ENCODE data around the gene ATRN. TPM values are rescaled to one million over a fixed set of nuclear protein-coding genes. Genes with fewer than 3 reads are reported as not detected.

ATRN gene
- total RNA-seq, 2 experiments from 2014 or later, result 7.3 to 7.7 TPM

- peaks cover 49% of the 10 kb centered on the region for H3K27me3 Mint-ChIP-seq
- H3K9me3 Mint-ChIP-seq, result no peaks in the 10 kb centered on the region
- H3K36me3 Mint-ChIP-seq, result no peaks in the 10 kb centered on the region
- no peak within 1 kb of the TSS for H3K27ac Mint-ChIP-seq
- no peak within 1 kb of the TSS for H3K4me3 Mint-ChIP-seq
- no peak for DNase-seq
- no peaks in the 10 kb centered on the region for H3K4me1 Mint-ChIP-seq
These were observed 211.3 kb downstream of the ATRN start, which contains the start of gene ADAM33 for GRCh38 chr20:3681931-3682781. Gene ADAM33, minus strand, starts transcription at chr20:3682010. Its CDS starts 6 bp downstream, at chr20:3682004.

GRCh38 chr20:3685341-3685740 is 214.5 kb downstream of the ATRN start:
- Mint-ChIP-seq H3K4me3 (no peak overlapping the region), H3K9me3 (no peaks in the 10 kb centered on the region), H3K27ac (no peak overlapping the region), H3K4me1 (no peaks in the 10 kb centered on the region), H3K27me3 (peaks cover 32% of the 10 kb centered on the region), H3K36me3 (no peaks in the 10 kb centered on the region)
- no peak for DNase-seq

GRCh38 chr20:3686421-3686820 is 215.6 kb downstream of the ATRN start:
- H3K4me1 Mint-ChIP-seq, result no peaks in the 10 kb centered on the region
- no peaks in the 10 kb centered on the region for H3K36me3 Mint-ChIP-seq
- H3K27ac Mint-ChIP-seq, result no peak overlapping the region
- no peak for DNase-seq
- no peaks in the 10 kb centered on the region for H3K9me3 Mint-ChIP-seq
- H3K27me3 Mint-ChIP-seq, result peaks cover 23% of the 10 kb centered on the region
- no peak overlapping the region for H3K4me3 Mint-ChIP-seq

- no peaks in the 10 kb centered on the region for H3K36me3 Mint-ChIP-seq
- peaks cover 18% of the 10 kb centered on the region for H3K27me3 Mint-ChIP-seq
- H3K27ac Mint-ChIP-seq, result no peak overlapping the region
- H3K9me3 Mint-ChIP-seq, result no peaks in the 10 kb centered on the region
- no peak for DNase-seq
- H3K4me3 Mint-ChIP-seq, result no peak overlapping the region
- H3K4me1 Mint-ChIP-seq, result no peaks in the 10 kb centered on the region
These were observed 216.1 kb downstream of the ATRN start for GRCh38 chr20:3686867-3687321.

GRCh38 chr20:3687655-3688054 is 216.8 kb downstream of the ATRN start:
- Mint-ChIP-seq H3K4me1 (no peaks in the 10 kb centered on the region), H3K36me3 (no peaks in the 10 kb centered on the region), H3K27me3 (peaks cover 14% of the 10 kb centered on the region), H3K4me3 (no peak overlapping the region), H3K27ac (no peak overlapping the region), H3K9me3 (no peaks in the 10 kb centered on the region)
- no peak for DNase-seq

GRCh38 chr20:3689978-3690377 is 219.2 kb downstream of the ATRN start:
- H3K4me1 Mint-ChIP-seq, result no peaks in the 10 kb centered on the region
- no peak overlapping the region for H3K4me3 Mint-ChIP-seq
- no peaks in the 10 kb centered on the region for H3K9me3 Mint-ChIP-seq
- H3K36me3 Mint-ChIP-seq, result no peaks in the 10 kb centered on the region
- no peak for DNase-seq
- H3K27me3 Mint-ChIP-seq, result peaks cover 5% of the 10 kb centered on the region
- H3K27ac Mint-ChIP-seq, result no peak overlapping the region

- DNase-seq, result no peak
- Mint-ChIP-seq H3K9me3 (no peaks in the 10 kb centered on the region), H3K4me3 (no peak overlapping the region), H3K27ac (no peak overlapping the region), H3K4me1 (no peaks in the 10 kb centered on the region), H3K36me3 (no peaks in the 10 kb centered on the region), H3K27me3 (peaks cover 5% of the 10 kb centered on the region)
These were observed 219.6 kb downstream of the ATRN start for GRCh38 chr20:3690413-3690812.

- Mint-ChIP-seq H3K9me3 (no peaks in the 10 kb centered on the region), H3K36me3 (no peaks in the 10 kb centered on the region), H3K4me3 (no peak overlapping the region), H3K27ac (no peak overlapping the region), H3K27me3 (peaks cover 3% of the 10 kb centered on the region), H3K4me1 (no peaks in the 10 kb centered on the region)
- DNase-seq, result no peak
These were observed 220.5 kb downstream of the ATRN start for GRCh38 chr20:3691306-3691705.

- H3K4me1 Mint-ChIP-seq, result no peaks in the 10 kb centered on the region
- H3K4me3 Mint-ChIP-seq, result no peak overlapping the region
- H3K9me3 Mint-ChIP-seq, result no peaks in the 10 kb centered on the region
- no peak overlapping the region for H3K27ac Mint-ChIP-seq
- no peak for DNase-seq
- no peaks in the 10 kb centered on the region for H3K27me3 Mint-ChIP-seq
- no peaks in the 10 kb centered on the region for H3K36me3 Mint-ChIP-seq
These were observed 221.1 kb downstream of the ATRN start for GRCh38 chr20:3691897-3692296.

- Mint-ChIP-seq H3K9me3 (no peaks in the 10 kb centered on the region), H3K27ac (no peak overlapping the region)
These were observed 222.0 kb downstream of the ATRN start for GRCh38 chr20:3692706-3693294.

GRCh38 chr20:3693376-3693775 is 222.6 kb downstream of the ATRN start:
- no peaks in the 10 kb centered on the region for H3K36me3 Mint-ChIP-seq
- H3K4me3 Mint-ChIP-seq, result no peak overlapping the region
- no peaks in the 10 kb centered on the region for H3K9me3 Mint-ChIP-seq
- no peaks in the 10 kb centered on the region for H3K4me1 Mint-ChIP-seq
- H3K27ac Mint-ChIP-seq, result no peak overlapping the region
- DNase-seq, result no peak
- no peaks in the 10 kb centered on the region for H3K27me3 Mint-ChIP-seq

More at GRCh38 chr20:3692706-3693294, 222.0 kb downstream of the ATRN start:
- Mint-ChIP-seq H3K27me3 (no peaks in the 10 kb centered on the region), H3K4me3 (no peak overlapping the region), H3K36me3 (no peaks in the 10 kb centered on the region), H3K4me1 (no peaks in the 10 kb centered on the region)
- no peak for DNase-seq

- Mint-ChIP-seq H3K9me3 (no peaks in the 10 kb centered on the region), H3K36me3 (no peaks in the 10 kb centered on the region)
These were observed 224.0 kb downstream of the ATRN start for GRCh38 chr20:3694864-3695263.

GRCh38 chr20:3696200-3696599 is 225.4 kb downstream of the ATRN start:
- Mint-ChIP-seq H3K4me3 (no peak overlapping the region), H3K36me3 (no peaks in the 10 kb centered on the region), H3K27ac (no peak overlapping the region), H3K27me3 (no peaks in the 10 kb centered on the region), H3K9me3 (no peaks in the 10 kb centered on the region), H3K4me1 (no peaks in the 10 kb centered on the region)
- DNase-seq, result no peak

More at GRCh38 chr20:3694864-3695263, 224.0 kb downstream of the ATRN start:
- H3K4me3 Mint-ChIP-seq, result no peak overlapping the region
- H3K4me1 Mint-ChIP-seq, result no peaks in the 10 kb centered on the region
- H3K27ac Mint-ChIP-seq, result no peak overlapping the region
- no peak for DNase-seq
- H3K27me3 Mint-ChIP-seq, result no peaks in the 10 kb centered on the region

- no peak overlapping the region for H3K4me3 Mint-ChIP-seq
- H3K27ac Mint-ChIP-seq, result no peak overlapping the region
- H3K4me1 Mint-ChIP-seq, result no peaks in the 10 kb centered on the region
- no peak for DNase-seq
- H3K36me3 Mint-ChIP-seq, result no peaks in the 10 kb centered on the region
- H3K27me3 Mint-ChIP-seq, result no peaks in the 10 kb centered on the region
- no peaks in the 10 kb centered on the region for H3K9me3 Mint-ChIP-seq
These were observed 226.1 kb downstream of the ATRN start for GRCh38 chr20:3696745-3697587.
